ENCODE data around the gene GNPDA1. TPM values are rescaled to one million over a fixed set of nuclear protein-coding genes. Genes with fewer than 3 reads are reported as not detected.
A peak's percentile ranks its signal among the peaks of the same experiment; 100 is the strongest.

Gene GNPDA1
- total and polyA plus RNA-seq, 7 experiments from 2014 or later = 13.3 to 60.4 (median 28.5) TPM

- H3K4me3 Mint-ChIP-seq = no peak overlapping the region
- Histone ChIP-seq H3K4me3 (ENCODE audit: low read length) (no peak overlapping the region), H3K27me3 (ENCODE audit: control insufficient read depth in 2 of 2, insufficient read depth in 2 of 2, low read length in 2 of 2) (no peaks in the 10 kb centered on the region), H3K36me3 (ENCODE audit: control insufficient read depth in 2 of 3, insufficient read depth in 3 of 3, low read length in 3 of 3) (peaks cover 12 to 80% (median 45%) of the 10 kb centered on the region in 3 experiments), H3K27ac (ENCODE audit: low read depth, low read length) (no peak overlapping the region), H3K4me1 (ENCODE audit: control insufficient read depth in 2 of 2, insufficient read depth in 2 of 2, low read length in 2 of 2) (no peaks in the 10 kb centered on the region), H3K9me3 (ENCODE audit: control insufficient read depth in 2 of 3, low read length in 3 of 3) (no peaks in the 10 kb centered on the region)
- H3K9me3 Mint-ChIP-seq = no peaks in the 10 kb centered on the region
- CTCF ChIA-PET = no interaction called here
- POLR2A ChIA-PET = no interaction called here
- no peaks in the 10 kb centered on the region for H3K27me3 Mint-ChIP-seq
- ATAC-seq (no peak), DNase-seq (no peak)
- no peak overlapping the region for H3K27ac Mint-ChIP-seq
- H3K4me1 Mint-ChIP-seq = peaks cover 0 to 4% (median 0%) of the 10 kb centered on the region in 7 donors
- intact Hi-C loops (cut with micrococcal nuclease) = no loop called here
- H3K36me3 Mint-ChIP-seq = peaks cover 14 to 55% (median 23%) of the 10 kb centered on the region in 5 donors
These were observed 30.2 kb downstream of the GNPDA1 start for GRCh38 chr5:141982626-141983025.

- intact Hi-C loops (cut with micrococcal nuclease) = no loop called here
- no peak for ATAC-seq
- Mint-ChIP-seq H3K27ac (no peak overlapping the region), H3K36me3 (peaks cover 18 to 54% (median 34%) of the 10 kb centered on the region in 5 donors), H3K4me1 (peaks cover 9 to 31% (median 21%) of the 10 kb centered on the region in 7 donors), H3K27me3 (no peaks in the 10 kb centered on the region), H3K4me3 (no peak overlapping the region), H3K9me3 (no peaks in the 10 kb centered on the region)
- no peak overlapping the region for H3K27ac ChIP-seq (ENCODE audit: low read depth, low read length)
- no peak overlapping the region for H3K4me3 ChIP-seq (ENCODE audit: low read length)
- ChIA-PET CTCF (interaction anchor here (0.5 to 5.0 kb wide), 4 partner anchors 9 to 157 kb away, joined by 3 to 19 read pairs (median 8); partner anchors contain the start of gene RNF14), POLR2A (interaction anchor here (1.4 to 3.0 kb wide), 2 partner anchors 9 to 156 kb away, joined by 4 to 18 read pairs; partner anchors contain the start of gene RNF14)
- H3K27me3 ChIP-seq (ENCODE audit: control insufficient read depth in 2 of 2, insufficient read depth in 2 of 2, low read length in 2 of 2) = no peaks in the 10 kb centered on the region
- no peaks in the 10 kb centered on the region for H3K9me3 ChIP-seq (ENCODE audit: control insufficient read depth in 2 of 3, low read length in 3 of 3)
- DNase-seq = no peak
- H3K36me3 ChIP-seq (ENCODE audit: control insufficient read depth in 2 of 3, insufficient read depth in 3 of 3, low read length in 3 of 3) = peaks cover 4 to 62% (median 39%) of the 10 kb centered on the region in 3 experiments
- peaks cover 0 to 3% of the 10 kb centered on the region in 2 donors for H3K4me1 ChIP-seq (ENCODE audit: control insufficient read depth in 2 of 2, insufficient read depth in 2 of 2, low read length in 2 of 2)
These were observed 34.4 kb downstream of the GNPDA1 start for GRCh38 chr5:141978389-141978788.

DNA sequence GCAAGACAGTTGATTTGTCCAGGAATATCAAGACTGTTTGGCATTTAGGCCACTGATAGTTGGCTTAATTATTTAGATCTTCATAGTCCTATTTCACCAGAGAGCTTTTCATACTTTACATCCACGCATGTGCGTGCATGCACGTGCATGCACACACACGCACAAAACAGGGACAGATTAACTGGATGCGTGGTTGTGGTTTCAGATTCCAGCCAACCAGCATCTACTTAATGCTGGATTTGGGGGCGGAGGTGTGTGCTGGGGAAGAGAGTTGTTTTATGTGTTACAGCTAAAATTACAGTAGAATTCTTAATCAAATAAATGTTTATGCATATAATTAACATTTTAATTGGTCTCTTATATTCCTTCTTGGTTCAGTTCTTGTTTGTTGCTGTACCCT lies 36.7 kb downstream of the GNPDA1 start:
- H3K9me3 Mint-ChIP-seq = no peaks in the 10 kb centered on the region
- DNase-seq (no peak), ATAC-seq (no peak)
- H3K27me3 Mint-ChIP-seq = no peaks in the 10 kb centered on the region
- intact Hi-C loops (cut with micrococcal nuclease) = no loop called here
- Histone ChIP-seq H3K4me1 (ENCODE audit: control insufficient read depth in 2 of 2, insufficient read depth in 2 of 2, low read length in 2 of 2) (peaks cover 0 to 3% of the 10 kb centered on the region in 2 donors), H3K36me3 (ENCODE audit: control insufficient read depth in 2 of 3, insufficient read depth in 3 of 3, low read length in 3 of 3) (peaks cover 4 to 47% (median 23%) of the 10 kb centered on the region in 3 experiments), H3K27me3 (ENCODE audit: control insufficient read depth in 2 of 2, insufficient read depth in 2 of 2, low read length in 2 of 2) (no peaks in the 10 kb centered on the region), H3K4me3 (ENCODE audit: low read length) (no peak overlapping the region), H3K27ac (ENCODE audit: low read depth, low read length) (no peak overlapping the region), H3K9me3 (ENCODE audit: control insufficient read depth in 2 of 3, low read length in 3 of 3) (no peaks in the 10 kb centered on the region)
- CTCF ChIA-PET = interaction anchor here (0.8 to 5.0 kb wide), 6 partner anchors 10 to 1298 kb away, joined by 3 to 19 read pairs (median 4); no protein-coding TSS in a partner anchor
- POLR2A ChIA-PET = interaction anchor here (1.1 to 1.5 kb wide), 2 partner anchors 13 to 52 kb away, joined by 3 read pairs; partner anchors contain the start of gene DELE1
- H3K36me3 Mint-ChIP-seq = peaks cover 18 to 46% (median 36%) of the 10 kb centered on the region in 5 donors
- H3K27ac Mint-ChIP-seq = no peak overlapping the region
- H3K4me1 Mint-ChIP-seq = peaks cover 14 to 38% (median 27%) of the 10 kb centered on the region in 7 donors
- H3K4me3 Mint-ChIP-seq = no peak overlapping the region

DNA sequence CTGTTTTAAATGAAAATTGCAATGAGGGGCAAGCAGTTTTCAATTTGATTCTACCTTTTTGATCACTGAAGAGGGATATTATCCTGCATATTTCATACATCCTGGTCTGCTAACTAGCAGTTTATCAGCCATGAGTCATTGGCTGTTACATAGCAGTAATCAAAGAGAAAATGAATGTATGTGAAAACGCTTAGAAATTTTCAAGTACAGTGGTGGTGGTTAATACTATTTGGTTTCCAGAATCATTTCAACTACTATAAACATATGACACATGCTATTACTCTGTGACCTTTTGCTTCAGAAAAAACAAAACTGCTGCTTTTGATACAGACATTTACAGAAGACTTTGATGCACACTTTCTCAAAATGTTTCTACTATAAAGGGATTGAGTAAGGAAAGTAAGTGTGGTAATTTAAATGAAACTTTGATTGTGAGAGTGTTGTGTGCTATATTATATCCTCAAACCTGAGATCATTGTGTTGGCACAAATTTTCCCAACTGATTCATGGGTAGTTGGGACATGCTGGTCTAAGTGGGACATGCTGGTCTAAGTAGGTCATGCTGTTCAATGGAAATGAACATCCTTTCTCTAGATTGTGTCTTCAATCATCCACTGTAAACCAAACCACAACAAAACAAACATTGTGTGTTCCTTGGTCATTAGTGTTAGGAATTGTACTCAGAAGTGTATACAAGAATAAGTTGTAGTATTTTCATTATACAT lies 38.8 kb downstream of the GNPDA1 start:
- CTCF ChIA-PET = no interaction called here
- Mint-ChIP-seq H3K9me3 (no peaks in the 10 kb centered on the region), H3K4me3 (peak overlapping the region in 1 of 10 donors; percentile 54), H3K27me3 (no peaks in the 10 kb centered on the region), H3K4me1 (peaks cover 28 to 56% (median 44%) of the 10 kb centered on the region in 7 donors), H3K36me3 (peaks cover 9 to 35% (median 32%) of the 10 kb centered on the region in 5 donors), H3K27ac (peak overlapping the region in 4 of 9 donors; percentile 51 to 84 (median 66))
- peaks cover 13 to 14% of the 10 kb centered on the region in 2 donors for H3K4me1 ChIP-seq (ENCODE audit: control insufficient read depth in 2 of 2, insufficient read depth in 2 of 2, low read length in 2 of 2)
- no peak overlapping the region for H3K27ac ChIP-seq (ENCODE audit: low read depth, low read length)
- H3K4me3 ChIP-seq (ENCODE audit: low read length) = no peak overlapping the region
- peaks cover 0 to 31% (median 12%) of the 10 kb centered on the region in 3 experiments for H3K36me3 ChIP-seq (ENCODE audit: control insufficient read depth in 2 of 3, insufficient read depth in 3 of 3, low read length in 3 of 3)
- no peaks in the 10 kb centered on the region for H3K27me3 ChIP-seq (ENCODE audit: control insufficient read depth in 2 of 2, insufficient read depth in 2 of 2, low read length in 2 of 2)
- intact Hi-C loops (cut with micrococcal nuclease) = no loop called here
- DNase-seq = no peak
- POLR2A ChIA-PET = no interaction called here
- no peaks in the 10 kb centered on the region for H3K9me3 ChIP-seq (ENCODE audit: control insufficient read depth in 2 of 3, low read length in 3 of 3)
- ATAC-seq = no peak

- no peaks in the 10 kb centered on the region for H3K27me3 ChIP-seq (ENCODE audit: control insufficient read depth in 2 of 2, insufficient read depth in 2 of 2, low read length in 2 of 2)
- peaks cover 4 to 22% (median 14%) of the 10 kb centered on the region in 5 donors for H3K36me3 Mint-ChIP-seq
- H3K4me1 Mint-ChIP-seq = peaks cover 21 to 55% (median 48%) of the 10 kb centered on the region in 7 donors
- peaks cover 0 to 6% (median 3%) of the 10 kb centered on the region in 3 experiments for H3K36me3 ChIP-seq (ENCODE audit: control insufficient read depth in 2 of 3, insufficient read depth in 3 of 3, low read length in 3 of 3)
- H3K4me1 ChIP-seq (ENCODE audit: control insufficient read depth in 2 of 2, insufficient read depth in 2 of 2, low read length in 2 of 2) = peaks cover 13 to 18% of the 10 kb centered on the region in 2 donors
- peak overlapping the region; percentile 69 for H3K4me3 ChIP-seq (ENCODE audit: low read length)
- peak overlapping the region; percentile 88 to 97 (median 94) for H3K4me3 Mint-ChIP-seq
- H3K9me3 ChIP-seq (ENCODE audit: control insufficient read depth in 2 of 3, low read length in 3 of 3) = no peaks in the 10 kb centered on the region
- H3K9me3 Mint-ChIP-seq = no peaks in the 10 kb centered on the region
- no peak for DNase-seq
- no peak for ATAC-seq
- ChIA-PET POLR2A (interaction anchor here (0.6 to 3.3 kb wide), 24 partner anchors 8 to 366 kb away, joined by 3 to 55 read pairs (median 6); partner anchors contain the start of genes DELE1, FCHSD1, NDFIP1 and PCDH12), CTCF (interaction anchor here (0.7 to 2.3 kb wide), 23 partner anchors 9 to 378 kb away, joined by 3 to 40 read pairs (median 4); partner anchors contain the start of genes GNPDA1, PCDH1 and PCDH12)
- H3K27me3 Mint-ChIP-seq = peaks cover 0 to 2% (median 0%) of the 10 kb centered on the region in 5 donors
- intact Hi-C loops (cut with micrococcal nuclease) = loop anchor here (1.0 to 10.0 kb wide), 14 partner anchors 45 to 802 kb away; partner anchors contain the start of genes DELE1 (in 2 of the 2), NDFIP1 (in 2 of the 2), ARHGAP26 (in 1 of the 2) and TAF7 (in 1 of the 2)
- peak overlapping the region; percentile 94 for H3K27ac ChIP-seq (ENCODE audit: low read depth, low read length)
- peak overlapping the region; percentile 92 to 98 (median 97) for H3K27ac Mint-ChIP-seq
These were observed 42.8 kb downstream of the GNPDA1 start for GRCh38 chr5:141969783-141970771.

Measured in naive thymus-derived CD4-positive, alpha-beta T cell (primary cell).